Measurements from ENCODE around the gene UGT1A8. TPM values are rescaled to one million over a fixed set of nuclear protein-coding genes. Genes with fewer than 3 reads are reported as not detected.

Gene UGT1A8
- total RNA-seq, 4 donors from 2014 or later = 0.34 TPM; not detected in 3

- Histone ChIP-seq H3K4me3 (replicated peaks in 1 of 3) (no peak overlapping the region), H3K27ac (no peak overlapping the region), H3K9me3 (no peaks in the 10 kb centered on the region), H3K36me3 (no peaks in the 10 kb centered on the region), H3K27me3 (no peaks in the 10 kb centered on the region), H3K4me1 (no peaks in the 10 kb centered on the region)
- no peak for DNase-seq
- TF ChIP-seq, protein P1, sequence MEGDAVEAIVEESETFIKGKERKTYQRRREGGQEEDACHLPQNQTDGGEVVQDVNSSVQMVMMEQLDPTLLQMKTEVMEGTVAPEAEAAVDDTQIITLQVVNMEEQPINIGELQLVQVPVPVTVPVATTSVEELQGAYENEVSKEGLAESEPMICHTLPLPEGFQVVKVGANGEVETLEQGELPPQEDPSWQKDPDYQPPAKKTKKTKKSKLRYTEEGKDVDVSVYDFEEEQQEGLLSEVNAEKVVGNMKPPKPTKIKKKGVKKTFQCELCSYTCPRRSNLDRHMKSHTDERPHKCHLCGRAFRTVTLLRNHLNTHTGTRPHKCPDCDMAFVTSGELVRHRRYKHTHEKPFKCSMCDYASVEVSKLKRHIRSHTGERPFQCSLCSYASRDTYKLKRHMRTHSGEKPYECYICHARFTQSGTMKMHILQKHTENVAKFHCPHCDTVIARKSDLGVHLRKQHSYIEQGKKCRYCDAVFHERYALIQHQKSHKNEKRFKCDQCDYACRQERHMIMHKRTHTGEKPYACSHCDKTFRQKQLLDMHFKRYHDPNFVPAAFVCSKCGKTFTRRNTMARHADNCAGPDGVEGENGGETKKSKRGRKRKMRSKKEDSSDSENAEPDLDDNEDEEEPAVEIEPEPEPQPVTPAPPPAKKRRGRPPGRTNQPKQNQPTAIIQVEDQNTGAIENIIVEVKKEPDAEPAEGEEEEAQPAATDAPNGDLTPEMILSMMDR (IDR thresholded peaks at IDR 0.05) = no peak
- no peak for TF ChIP-seq POLR2A (IDR thresholded peaks at IDR 0.05)
- intact Hi-C loops (cut with DNase I) = no loop called here
- 88 to 94% methylated on average over 8 of the region's 8 CpGs for WGBS, 2 donors
These were observed 194.3 kb downstream of the UGT1A8 start for GRCh38 chr2:233811732-233812131.

- intact Hi-C loops (cut with DNase I) = no loop called here
- no peak for DNase-seq
- 80 to 100% methylated on average over 1 to 3 of the region's 3 CpGs for WGBS, 2 donors
These were observed 196.0 kb downstream of the UGT1A8 start for GRCh38 chr2:233813236-233814055.

DNA sequence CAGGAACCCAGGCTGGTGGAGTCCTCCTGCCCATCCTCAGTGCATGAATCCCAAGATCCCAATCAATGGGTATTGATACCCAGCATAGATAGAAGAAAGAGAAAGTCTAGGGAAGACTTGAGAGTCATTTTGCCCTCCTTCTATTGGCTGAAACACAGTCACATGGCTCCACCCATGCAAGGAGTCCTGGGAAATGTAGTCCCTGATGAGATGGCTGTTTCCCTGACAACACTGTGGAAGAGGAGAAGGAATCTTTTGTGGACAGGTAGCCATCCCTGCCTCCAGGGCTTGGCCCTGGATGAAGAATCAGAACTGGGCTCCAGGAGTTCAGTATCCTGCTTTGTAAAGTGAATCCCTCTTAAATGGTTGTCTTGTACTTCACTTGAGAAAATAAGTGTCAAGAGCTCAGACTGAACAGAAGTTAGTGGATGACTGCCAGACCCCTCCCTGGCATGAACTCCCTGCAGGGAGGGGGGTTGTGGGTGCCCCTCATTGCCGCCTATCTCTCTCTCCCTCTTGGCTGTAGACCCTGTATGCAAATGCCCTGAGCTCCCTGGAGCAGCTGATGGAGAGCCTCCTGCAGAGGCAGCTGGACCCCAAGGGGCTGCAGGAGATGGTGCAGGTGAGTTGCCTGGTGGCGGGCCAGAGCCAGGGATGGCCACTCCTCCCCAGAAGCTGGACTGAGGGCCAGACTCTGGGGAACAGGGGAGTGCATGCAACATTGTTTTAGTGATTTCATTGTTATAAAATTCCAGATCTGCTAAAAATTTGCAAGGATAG lies 196.8 kb downstream of the UGT1A8 start:
- WGBS, 2 donors = 54 to 80% methylated on average over 2 of the region's 2 CpGs
- no peaks in the 10 kb centered on the region for H3K9me3 ChIP-seq
- TF ChIP-seq, protein P1 (IDR thresholded peaks at IDR 0.05) = no peak
- no peak for TF ChIP-seq POLR2A (IDR thresholded peaks at IDR 0.05)
- no peak for DNase-seq
- H3K4me3 ChIP-seq (replicated peaks in 1 of 3) = no peak overlapping the region
- intact Hi-C loops (cut with DNase I) = no loop called here
- no peak overlapping the region for H3K27ac ChIP-seq
- H3K4me1 ChIP-seq = no peaks in the 10 kb centered on the region
- H3K36me3 ChIP-seq = no peaks in the 10 kb centered on the region
- H3K27me3 ChIP-seq = no peaks in the 10 kb centered on the region

More at GRCh38 chr2:233813236-233814055, 196.0 kb downstream of the UGT1A8 start:
- Histone ChIP-seq H3K4me3 (replicated peaks in 1 of 3) (no peak overlapping the region), H3K9me3 (no peaks in the 10 kb centered on the region), H3K36me3 (no peaks in the 10 kb centered on the region), H3K27me3 (no peaks in the 10 kb centered on the region), H3K27ac (no peak overlapping the region), H3K4me1 (no peaks in the 10 kb centered on the region)
- TF ChIP-seq, protein P1 (IDR thresholded peaks at IDR 0.05) = no peak
- TF ChIP-seq POLR2A (IDR thresholded peaks at IDR 0.05) = no peak

DNA sequence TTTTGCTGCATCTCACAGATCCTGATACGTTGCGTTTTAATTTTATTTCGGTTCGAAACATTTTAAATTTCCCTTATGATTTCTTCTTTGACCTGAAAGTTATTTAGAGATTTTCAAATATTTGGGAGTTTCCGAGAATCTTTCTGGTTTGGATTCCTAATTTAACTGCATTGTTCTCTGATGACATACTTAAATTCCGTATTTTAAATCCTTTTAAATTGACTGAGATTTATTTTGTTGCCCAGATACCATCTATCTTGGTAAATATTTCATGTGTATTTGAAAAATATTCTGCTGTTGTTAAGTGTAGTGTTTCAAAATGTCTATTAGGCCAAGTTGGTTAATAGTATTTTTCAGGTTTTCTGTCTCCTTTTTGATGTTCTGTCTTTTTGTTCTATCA lies 198.4 kb downstream of the UGT1A8 start:
- Histone ChIP-seq H3K27ac (no peak overlapping the region), H3K36me3 (no peaks in the 10 kb centered on the region), H3K27me3 (no peaks in the 10 kb centered on the region), H3K4me1 (no peaks in the 10 kb centered on the region), H3K9me3 (no peaks in the 10 kb centered on the region), H3K4me3 (replicated peaks in 1 of 3) (no peak overlapping the region)
- intact Hi-C loops (cut with DNase I) = no loop called here
- DNase-seq = no peak
- TF ChIP-seq POLR2A (IDR thresholded peaks at IDR 0.05) = no peak
- TF ChIP-seq, protein P1 (IDR thresholded peaks at IDR 0.05) = no peak
- WGBS, 2 donors = 84% methylated on average over 6 of the region's 6 CpGs

DNA sequence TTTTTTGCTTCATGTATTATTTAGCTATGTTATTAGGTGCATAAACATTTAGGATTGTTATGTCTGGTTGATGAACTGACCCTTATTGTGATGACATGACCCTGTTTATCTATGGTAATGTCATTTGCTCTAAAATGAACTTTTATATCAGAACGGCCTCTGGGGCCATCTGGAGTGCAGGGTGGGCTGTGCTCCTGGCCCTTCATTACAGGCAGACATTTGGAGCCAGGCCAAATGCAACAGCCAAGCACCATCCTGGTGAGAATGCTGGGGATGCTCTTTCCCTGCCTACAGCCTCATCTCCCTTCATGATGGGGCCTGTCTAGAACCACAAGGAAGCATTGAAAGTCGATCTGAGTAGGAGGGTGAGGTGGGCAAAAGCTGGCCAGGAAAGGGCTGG lies 198.9 kb downstream of the UGT1A8 start:
- intact Hi-C loops (cut with DNase I) = no loop called here
- no peak for DNase-seq
- Histone ChIP-seq H3K4me1 (no peaks in the 10 kb centered on the region), H3K9me3 (no peaks in the 10 kb centered on the region), H3K36me3 (no peaks in the 10 kb centered on the region), H3K4me3 (replicated peaks in 1 of 3) (no peak overlapping the region), H3K27me3 (no peaks in the 10 kb centered on the region), H3K27ac (no peak overlapping the region)
- 60% methylated on average over 2 of the region's 2 CpGs for WGBS, 2 donors
- TF ChIP-seq POLR2A (IDR thresholded peaks at IDR 0.05) = no peak
- TF ChIP-seq, protein P1 (IDR thresholded peaks at IDR 0.05) = no peak
